HEK293T (cell line): ENCODE data around the gene EXOC6B.

Experiments
- BHLHE40 ChIP-seq: fragments of 450-650 bp; IDR thresholded peaks from 2 replicates; pipeline ENCODE4 v1.6.1; 2016; ENCODE audit warnings: mild to moderate bottlenecking, moderate library complexity, borderline replicate concordance
- ELF4 ChIP-seq: fragments of 450-650 bp; IDR thresholded peaks from 2 replicates; pipeline ENCODE4 v1.6.1; 2017; ENCODE audit warnings: antibody characterized with exemption
- FOXA1 ChIP-seq: fragments of 450-650 bp; IDR thresholded peaks from 2 replicates; pipeline ENCODE4 v1.6.1; 2016; ENCODE audit warnings: mild to moderate bottlenecking
- FOXK2 ChIP-seq: fragments of 450-650 bp; IDR thresholded peaks from 2 replicates; pipeline ENCODE4 v1.6.1; 2016; ENCODE audit warnings: mild to moderate bottlenecking
- FOXM1 ChIP-seq: fragments of 450-650 bp; IDR thresholded peaks from 2 replicates; pipeline ENCODE4 v1.6.1; 2017; ENCODE audit warnings: mild to moderate bottlenecking, borderline replicate concordance
- HDGF ChIP-seq: fragments of 450-650 bp; IDR thresholded peaks from 2 replicates; pipeline ENCODE4 v1.6.1; 2017; ENCODE audit warnings: antibody characterized with exemption, borderline replicate concordance
- L3MBTL2 ChIP-seq: fragments of 450-650 bp; conservative IDR thresholded peaks from 2 replicates; pipeline ENCODE4 v1.6.1; 2016; ENCODE audit warnings: mild to moderate bottlenecking
- LEF1 ChIP-seq: fragments of 450-650 bp; IDR thresholded peaks from 2 replicates; pipeline ENCODE4 v1.6.1; 2017; ENCODE audit warnings: mild to moderate bottlenecking, borderline replicate concordance
- NFRKB ChIP-seq: fragments of 450-650 bp; IDR thresholded peaks from 2 replicates; pipeline ENCODE4 v1.6.1; 2016; ENCODE audit warnings: mild to moderate bottlenecking, moderate library complexity
- SP1 ChIP-seq: fragments of 450-650 bp; IDR thresholded peaks from 2 replicates; pipeline ENCODE4 v1.6.1; 2017
- SUZ12 ChIP-seq: fragments of 450-650 bp; IDR thresholded peaks from 2 replicates; pipeline ENCODE4 v1.6.1; 2016; ENCODE audit warnings: mild to moderate bottlenecking
- TARDBP ChIP-seq: fragments of 450-650 bp; IDR thresholded peaks from 2 replicates; pipeline ENCODE4 v1.6.1; 2016

- no peak for TF ChIP-seq SP1
- TF ChIP-seq BHLHE40, result no peak
- TF ChIP-seq ELF4, result no peak
- TF ChIP-seq LEF1, result no peak
- TF ChIP-seq FOXM1, result no peak
- TF ChIP-seq HDGF, result no peak
- TF ChIP-seq FOXA1, result no peak
- TF ChIP-seq TARDBP, result no peak
- no peak for TF ChIP-seq NFRKB
- TF ChIP-seq FOXK2, result no peak
- TF ChIP-seq L3MBTL2, result no peak
- no peak for TF ChIP-seq SUZ12
These were observed 66.1 kb downstream of the EXOC6B start for GRCh38 chr2:72759755-72760154.
